ENCODE results near the gene TBC1D32. TPM values are rescaled to one million over a fixed set of nuclear protein-coding genes. Genes with fewer than 3 reads are reported as not detected.

TBC1D32 gene
- total RNA-seq, 1 experiment from 2014 or later = 5.2 TPM

GRCh38 chr6:121090492-121090891 is 243.8 kb downstream of the TBC1D32 start (continued):
- TF ChIP-seq PRDM15 (CRISPR knock-in tag; IDR thresholded peaks at IDR 0.05) = no peak
- TF ChIP-seq ATF3 (CRISPR knock-in tag; conservative IDR thresholded peaks at IDR 0.05) = no peak
- TF ChIP-seq ZNF396 (CRISPR knock-in tag; IDR thresholded peaks at IDR 0.05; ENCODE audit: borderline replicate concordance) = no peak
- TF ChIP-seq AR (CRISPR knock-in tag; IDR thresholded peaks at IDR 0.05) = no peak
- TF ChIP-seq IRF2 (CRISPR knock-in tag; IDR thresholded peaks at IDR 0.05; ENCODE audit: borderline replicate concordance, low read depth) = no peak
- no peak for TF ChIP-seq TP53 (CRISPR knock-in tag; IDR thresholded peaks at IDR 0.05)
- no peak for TF ChIP-seq ZNF512 (CRISPR knock-in tag; IDR thresholded peaks at IDR 0.05; ENCODE audit: borderline replicate concordance)
- TF ChIP-seq TEAD4 (CRISPR knock-in tag; IDR thresholded peaks at IDR 0.05) = no peak
- TF ChIP-seq ZNF423 (CRISPR knock-in tag; IDR thresholded peaks at IDR 0.05) = no peak
- TF ChIP-seq ATF6 (CRISPR knock-in tag; IDR thresholded peaks at IDR 0.05) = no peak
- TF ChIP-seq ZSCAN18 (CRISPR knock-in tag; IDR thresholded peaks at IDR 0.05) = no peak

GRCh38 chr6:121086876-121087275 is 247.4 kb downstream of the TBC1D32 start:
- DNase-seq (ENCODE audit: low spot score) (no peak), ATAC-seq (no peak)
- no peak overlapping the region; the same call in 1 of the 2 replicates for H3K27ac Mint-ChIP-seq
- no peak overlapping the region for H3K4me3 Mint-ChIP-seq
- H3K36me3 Mint-ChIP-seq = no peaks in the 10 kb centered on the region
- POLR2A ChIA-PET = no interaction called here
- peaks cover 4% of the 10 kb centered on the region; the same call in 1 of the 2 replicates for H3K4me1 Mint-ChIP-seq
- H3K9me3 Mint-ChIP-seq = no peaks in the 10 kb centered on the region
- CTCF ChIA-PET = interaction anchor here (1.0 kb wide), 1 partner anchor 314 kb away, joined by 5 read pairs; no protein-coding TSS in a partner anchor
- H3K27me3 Mint-ChIP-seq (ENCODE audit: low read depth) = no peaks in the 10 kb centered on the region
- TF ChIP-seq STAT6 (CRISPR knock-in tag; conservative IDR thresholded peaks at IDR 0.05; ENCODE audit: low read depth) = no peak
- TF ChIP-seq ZNF232 (CRISPR knock-in tag; IDR thresholded peaks at IDR 0.05) = no peak
- TF ChIP-seq NFE2L1 (CRISPR knock-in tag; IDR thresholded peaks at IDR 0.05) = no peak
- no peak for TF ChIP-seq ATF1 (CRISPR knock-in tag; IDR thresholded peaks at IDR 0.05)
- TF ChIP-seq E2F4 (CRISPR knock-in tag; IDR thresholded peaks at IDR 0.05; ENCODE audit: borderline replicate concordance, low read depth) = no peak
- no peak for TF ChIP-seq ERG (CRISPR knock-in tag; IDR thresholded peaks at IDR 0.05)
- no peak for TF ChIP-seq RORB (CRISPR knock-in tag; IDR thresholded peaks at IDR 0.05)
- TF ChIP-seq ZBTB21 (CRISPR knock-in tag; IDR thresholded peaks at IDR 0.05; ENCODE audit: borderline replicate concordance) = no peak

Measured in WTC11 (cell line).